Neural progenitor cell (in vitro differentiated cells): Measurements from ENCODE around the gene DDIT3. TPM values are rescaled to one million over a fixed set of nuclear protein-coding genes. Genes with fewer than 3 reads are reported as not detected.

Experiments used
- DNase-seq: peaks from one replicate; pipeline ENCODE4 v3.0.0-alpha.2; 2016; ENCODE audit warnings: low spot score
- H2AFZ ChIP-seq: fragments of 200-600 bp; sonication (generic); replicated peaks from 2 replicates; pipeline ENCODE4 v1.6.1; 2016; ENCODE audit warnings: antibody characterized with exemption
- H3F3A ChIP-seq: fragments of 200-600 bp; sonication (generic); 2 replicates; pipeline ENCODE4 v1.6.1; 2016; ENCODE audit warnings: antibody characterized with exemption, low read depth
- H3K27ac ChIP-seq: fragments of 200-600 bp; sonication (generic); 2 replicates; pipeline ENCODE4 v1.5.1; 2016; ENCODE audit warnings: mild to moderate bottlenecking
- H3K27me3 ChIP-seq: fragments of 200-600 bp; sonication (generic); 2 replicates; pipeline ENCODE4 v1.6.1; 2016; ENCODE audit warnings: mild to moderate bottlenecking, moderate library complexity
- H3K36me3 ChIP-seq: fragments of 200-600 bp; sonication (generic); 2 replicates; pipeline ENCODE4 v1.5.1; 2016
- H3K4me1 ChIP-seq: fragments of 200-600 bp; sonication (generic); 2 replicates; pipeline ENCODE4 v1.6.1; 2016; ENCODE audit warnings: mixed run types
- H3K4me2 ChIP-seq: fragments of 200-600 bp; sonication (generic); 2 replicates; pipeline ENCODE4 v1.6.1; 2016
- H3K4me3 ChIP-seq: fragments of 200-600 bp; sonication (generic); 2 replicates; pipeline ENCODE4 v1.5.1; 2016
- H3K79me2 ChIP-seq: fragments of 200-600 bp; sonication (generic); 2 replicates; pipeline ENCODE4 v1.6.1; 2016; ENCODE audit warnings: low read depth
- H3K9ac ChIP-seq: fragments of 200-600 bp; sonication (generic); 2 replicates; pipeline ENCODE4 v1.6.1; 2016
- H3K9me3 ChIP-seq: fragments of 200-600 bp; sonication (generic); 2 replicates; pipeline ENCODE4 v1.5.1; 2016; ENCODE audit warnings: low read depth
- H4K20me1 ChIP-seq: fragments of 200-600 bp; sonication (generic); 2 replicates; pipeline ENCODE4 v1.6.1; 2016; ENCODE audit warnings: low read depth
- H3K27ac Mint-ChIP-seq: 3 replicates; pipeline ENCODE4 v1.8.0; 2021; ENCODE audit warnings: mixed read lengths
- H3K27me3 Mint-ChIP-seq: 2 replicates; pipeline ENCODE4 v1.8.0; 2022; ENCODE audit warnings: low read depth, mild to moderate bottlenecking, inconsistent platforms, moderate library complexity, mixed read lengths; ENCODE audit not compliant: insufficient read depth
- H3K36me3 Mint-ChIP-seq: 3 replicates; pipeline ENCODE4 v1.8.0; 2021; ENCODE audit warnings: mixed read lengths
- H3K4me1 Mint-ChIP-seq: 3 replicates; pipeline ENCODE4 v1.8.0; 2021; ENCODE audit warnings: mixed read lengths
- H3K4me3 Mint-ChIP-seq: 3 replicates; pipeline ENCODE4 v1.8.0; 2021; ENCODE audit warnings: mild to moderate bottlenecking, moderate library complexity, mixed read lengths
- H3K9me3 Mint-ChIP-seq: 3 replicates; pipeline ENCODE4 v1.8.0; 2020; ENCODE audit warnings: mixed read lengths
- CTCF ChIP-seq: fragments of 200-600 bp; sonication (generic); IDR thresholded peaks from 2 replicates; pipeline ENCODE4 v1.5.1; 2017; ENCODE audit warnings: antibody characterized with exemption, mild to moderate bottlenecking
- EZH2 ChIP-seq: fragments of 200-600 bp; sonication (generic); IDR thresholded peaks from 2 replicates; pipeline ENCODE4 v1.6.1; 2017; ENCODE audit warnings: antibody characterized with exemption, mild to moderate bottlenecking, moderate library complexity
- EZH2phosphoT487 ChIP-seq: fragments of 200-600 bp; sonication (generic); IDR thresholded peaks from 2 replicates; pipeline ENCODE4 v1.6.1; 2017; ENCODE audit warnings: antibody characterized with exemption
- total RNA-seq: library from RNA; depleted of rRNA; stranded (reverse); fragments of >200 nt; gene quantifications from 2 replicates; pipeline ENCODE4 v1.2.3, GENCODE V29; 2015; ENCODE audit warnings: low replicate concordance

Gene DDIT3
- total RNA-seq, 1 donor from 2014 or later, result 2.3 TPM

- Mint-ChIP-seq H3K4me3 (no peak overlapping the region), H3K9me3 (no peaks in the 10 kb centered on the region), H3K27me3 (peaks cover 5% of the 10 kb centered on the region), H3K4me1 (no peaks in the 10 kb centered on the region), H3K27ac (no peak overlapping the region), H3K36me3 (peaks cover 46% of the 10 kb centered on the region)
- H3K4me3 ChIP-seq, result no peak overlapping the region
- H3K27ac ChIP-seq, result no peak overlapping the region
- TF ChIP-seq EZH2phosphoT487 (no peak), EZH2 (no peak), CTCF (no peak)
- no peak overlapping the region for H3K9ac ChIP-seq
- no peaks in the 10 kb centered on the region for H3K36me3 ChIP-seq
- peaks cover 10% of the 10 kb centered on the region for H3F3A ChIP-seq
- H3K27me3 ChIP-seq, result no peaks in the 10 kb centered on the region
- H3K4me2 ChIP-seq, result no peak overlapping the region
- H4K20me1 ChIP-seq, result peaks cover 17% of the 10 kb centered on the region
- no peaks in the 10 kb centered on the region for H3K9me3 ChIP-seq
- DNase-seq, result no peak
- no peak overlapping the region for H2AFZ ChIP-seq
- H3K4me1 ChIP-seq, result no peaks in the 10 kb centered on the region
- no peaks in the 10 kb centered on the region for H3K79me2 ChIP-seq
These were observed 14.8 kb upstream of the DDIT3 start for GRCh38 chr12:57534991-57535543.

GRCh38 chr12:57534250-57534649, 13.9 kb upstream of the DDIT3 start:
- Histone ChIP-seq H3K9me3 (no peaks in the 10 kb centered on the region), H3K4me2 (no peak overlapping the region), H3K79me2 (no peaks in the 10 kb centered on the region), H3F3A (peaks cover 12% of the 10 kb centered on the region), H3K27ac (no peak overlapping the region), H3K27me3 (no peaks in the 10 kb centered on the region), H4K20me1 (peaks cover 11% of the 10 kb centered on the region), H3K36me3 (no peaks in the 10 kb centered on the region), H3K9ac (no peak overlapping the region), H3K4me1 (no peaks in the 10 kb centered on the region), H3K4me3 (no peak overlapping the region), H2AFZ (no peak overlapping the region)
- H3K27ac Mint-ChIP-seq, result no peak overlapping the region
- peaks cover 2% of the 10 kb centered on the region for H3K4me1 Mint-ChIP-seq
- H3K9me3 Mint-ChIP-seq, result no peaks in the 10 kb centered on the region
- DNase-seq, result no peak
- H3K36me3 Mint-ChIP-seq, result peaks cover 44% of the 10 kb centered on the region
- TF ChIP-seq CTCF (no peak), EZH2phosphoT487 (no peak), EZH2 (no peak)
- H3K4me3 Mint-ChIP-seq, result no peak overlapping the region
- H3K27me3 Mint-ChIP-seq, result peaks cover 5% of the 10 kb centered on the region

DNA sequence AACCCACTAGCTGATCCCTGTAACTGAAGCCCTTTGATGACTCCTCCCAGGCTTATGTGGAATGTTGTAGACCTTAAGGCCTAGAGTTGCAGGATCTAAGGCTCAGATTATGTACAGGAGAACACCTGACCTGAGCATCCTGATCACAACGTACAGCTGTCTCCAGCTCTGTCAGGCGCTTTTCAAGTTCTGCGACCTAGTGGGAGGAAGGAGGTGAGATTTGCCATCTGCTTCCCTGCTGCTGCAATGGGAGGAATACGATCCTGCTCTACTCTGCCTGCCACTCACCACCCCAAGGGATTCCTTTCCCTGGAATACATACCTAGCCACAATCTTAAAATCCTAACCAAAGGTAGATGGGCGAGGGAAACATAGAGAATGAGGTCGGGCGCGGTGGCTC, 12.8 kb upstream of the DDIT3 start:
- H3K27me3 ChIP-seq, result no peaks in the 10 kb centered on the region
- no peak overlapping the region for H3K4me3 Mint-ChIP-seq
- no peaks in the 10 kb centered on the region for H3K79me2 ChIP-seq
- no peak overlapping the region for H3K4me3 ChIP-seq
- no peaks in the 10 kb centered on the region for H3K9me3 Mint-ChIP-seq
- H3K9me3 ChIP-seq, result no peaks in the 10 kb centered on the region
- TF ChIP-seq CTCF (no peak), EZH2phosphoT487 (no peak), EZH2 (no peak)
- peaks cover 39% of the 10 kb centered on the region for H3K36me3 Mint-ChIP-seq
- no peaks in the 10 kb centered on the region for H3K4me1 ChIP-seq
- no peak overlapping the region for H3K27ac Mint-ChIP-seq
- peaks cover 12% of the 10 kb centered on the region for H3F3A ChIP-seq
- H3K27ac ChIP-seq, result no peak overlapping the region
- H2AFZ ChIP-seq, result no peak overlapping the region
- H3K9ac ChIP-seq, result no peak overlapping the region
- H4K20me1 ChIP-seq, result peaks cover 6% of the 10 kb centered on the region
- H3K4me2 ChIP-seq, result no peak overlapping the region
- H3K27me3 Mint-ChIP-seq, result peaks cover 5% of the 10 kb centered on the region
- H3K36me3 ChIP-seq, result no peaks in the 10 kb centered on the region
- no peak for DNase-seq
- H3K4me1 Mint-ChIP-seq, result peaks cover 2% of the 10 kb centered on the region
